IMR-90 (cell line): ENCODE measurements around the gene DDC. TPM values are rescaled to one million over a fixed set of nuclear protein-coding genes. Genes with fewer than 3 reads are reported as not detected.

ENCODE experiments used
- ATAC-seq: fragments of 200-7000 bp; cut with Tn5 transposase; 2 replicates; pipeline ENCODE4 v1.9.1; 2020; ENCODE audit warnings: low read depth, mild to moderate bottlenecking, moderate library complexity
- BruUV-seq: library from RNA; stranded (reverse); fragments of 400-500 nt; replicated peaks from 2 replicates; lab custom pipeline; 2021; lab: Mats Ljungman, UMichigan
- CTCF ChIA-PET: fragments of 300-600 bp; formaldehyde crosslinking; extraction: SDS; loops from one replicate; lab custom pipeline; 2021; ENCODE audit warnings: antibody characterized with exemption; lab: Yijun Ruan, JAX
- POLR2A ChIA-PET: fragments of 300-600 bp; sonication (Branson Sonifier 250); formaldehyde crosslinking; loops from one replicate; lab custom pipeline; 2022; ENCODE audit warnings: antibody characterized with exemption; ENCODE audit not compliant: unreplicated experiment; lab: Charles Lee
- DNase-seq: peaks from one replicate; pipeline ENCODE4 v3.0.0; 2013
- H2AFZ ChIP-seq: replicated peaks from 2 replicates; pipeline ENCODE3; 2013; ENCODE audit warnings: low read length, mild to moderate bottlenecking; ENCODE audit not compliant: poor library complexity
- H2AK5ac ChIP-seq: 2 replicates; pipeline ENCODE4 v1.6.1; 2013; ENCODE audit warnings: low read depth, low read length, inconsistent platforms
- H2AK9ac ChIP-seq: replicated peaks from 2 replicates; pipeline ENCODE3; 2013; ENCODE audit warnings: mild to moderate bottlenecking, low read depth, low read length, moderate library complexity; ENCODE audit not compliant: poor library complexity
- H2BK120ac ChIP-seq: 2 replicates; pipeline ENCODE4 v1.6.1; 2013; ENCODE audit warnings: low read depth, low read length, inconsistent platforms
- H2BK15ac ChIP-seq: 3 replicates; pipeline ENCODE4 v1.6.1; 2013; ENCODE audit warnings: low read depth, low read length, inconsistent platforms
- H2BK20ac ChIP-seq: 2 replicates; pipeline ENCODE4 v1.6.1; 2013; ENCODE audit warnings: low read depth, mild to moderate bottlenecking, inconsistent platforms, low read length, moderate library complexity
- H2BK5ac ChIP-seq: 2 replicates; pipeline ENCODE4 v1.6.1; 2013; ENCODE audit warnings: mild to moderate bottlenecking, low read depth, low read length, inconsistent platforms; ENCODE audit not compliant: poor library complexity, severe bottlenecking
- H3K14ac ChIP-seq: replicated peaks from 2 replicates; pipeline ENCODE4 v1.6.1; 2013; ENCODE audit warnings: low read depth, low read length, inconsistent platforms
- H3K18ac ChIP-seq: 2 replicates; pipeline ENCODE4 v1.6.1; 2013; ENCODE audit warnings: low read depth, low read length, control low read depth
- H3K23ac ChIP-seq: 2 replicates; pipeline ENCODE4 v1.6.1; 2013; ENCODE audit warnings: low read depth, low read length, inconsistent platforms
- H3K27ac ChIP-seq: 2 replicates; pipeline ENCODE4 v1.5.1; 2013; ENCODE audit warnings: mild to moderate bottlenecking, control low read depth, low read length; ENCODE audit not compliant: insufficient read depth
- H3K27me3 ChIP-seq: 2 replicates; pipeline ENCODE4 v1.6.1; 2013; ENCODE audit warnings: low read length; ENCODE audit not compliant: control insufficient read depth, insufficient read depth
- H3K36me3 ChIP-seq: 2 replicates; pipeline ENCODE4 v1.6.1; 2013; ENCODE audit warnings: low read length, mixed read lengths; ENCODE audit not compliant: control insufficient read depth, insufficient read depth
- H3K4ac ChIP-seq: 2 replicates; pipeline ENCODE4 v1.6.1; 2013; ENCODE audit warnings: low read depth, low read length, inconsistent platforms
- H3K4me1 ChIP-seq: 2 replicates; pipeline ENCODE4 v1.6.1; 2013; ENCODE audit warnings: low read length, mixed read lengths; ENCODE audit not compliant: control insufficient read depth, insufficient read depth
- H3K4me2 ChIP-seq: 2 replicates; pipeline ENCODE4 v1.6.1; 2013; ENCODE audit warnings: low read depth, mild to moderate bottlenecking, control low read depth, low read length, moderate library complexity
- H3K4me3 ChIP-seq: 2 replicates; pipeline ENCODE4 v1.5.1; 2013; ENCODE audit warnings: low read depth, mild to moderate bottlenecking, control low read depth, low read length, moderate library complexity; ENCODE audit not compliant: insufficient read depth
- H3K56ac ChIP-seq: 2 replicates; pipeline ENCODE4 v1.6.1; 2013; ENCODE audit warnings: low read length, inconsistent platforms; ENCODE audit not compliant: insufficient read depth; ENCODE audit errors: extremely low read depth
- H3K79me1 ChIP-seq, 2 experiments: 2 replicates each; pipeline ENCODE4 v1.6.1; 2013; ENCODE audit warnings: low read length in 2 of 2, inconsistent platforms in 1 of 2, low read depth in 1 of 2
- H3K9ac ChIP-seq: 2 replicates; pipeline ENCODE4 v1.6.1; 2013; ENCODE audit warnings: low read depth, low read length, control low read depth
- H3K9me1 ChIP-seq: 2 replicates; pipeline ENCODE4 v1.6.1; 2013; ENCODE audit warnings: low read length, inconsistent platforms; ENCODE audit not compliant: insufficient read depth
- H3K9me3 ChIP-seq: 2 replicates; pipeline ENCODE4 v1.6.1; 2013; ENCODE audit warnings: low read length; ENCODE audit not compliant: control insufficient read depth, insufficient read depth
- H4K20me1 ChIP-seq: 2 replicates; pipeline ENCODE4 v1.6.1; 2013; ENCODE audit warnings: low read length, inconsistent platforms; ENCODE audit not compliant: insufficient read depth
- H4K5ac ChIP-seq: 2 replicates; pipeline ENCODE4 v1.6.1; 2013; ENCODE audit warnings: mild to moderate bottlenecking, low read depth, low read length, control low read depth
- H4K8ac ChIP-seq, 2 experiments: 2 replicates each; pipeline ENCODE4 v1.6.1; 2013; ENCODE audit warnings: low read depth in 2 of 2, low read length in 2 of 2, control low read depth in 1 of 2, inconsistent platforms in 1 of 2
- H4K91ac ChIP-seq: 2 replicates; pipeline ENCODE4 v1.6.1; 2013; ENCODE audit warnings: low read depth, low read length, inconsistent platforms; ENCODE audit not compliant: insufficient read depth
- BHLHE40 ChIP-seq: fragments of 150-350 bp; IDR thresholded peaks from 2 replicates; pipeline ENCODE4 v1.6.1; 2016; ENCODE audit warnings: mild to moderate bottlenecking, low read depth, low read length
- CEBPB ChIP-seq: IDR thresholded peaks from 2 replicates; pipeline ENCODE4 v1.6.1; 2012; ENCODE audit warnings: low read depth, low read length, improper control_type of control experiment
- CHD1 ChIP-seq: IDR thresholded peaks from 2 replicates; pipeline ENCODE4 v1.6.1; 2012; ENCODE audit warnings: low read depth, low read length, improper control_type of control experiment
- FOS ChIP-seq: fragments of 150-350 bp; IDR thresholded peaks from 2 replicates; pipeline ENCODE4 v1.6.1; 2016; ENCODE audit warnings: low read depth, low read length
- MAFK ChIP-seq: IDR thresholded peaks from 2 replicates; pipeline ENCODE4 v1.6.1; 2012; ENCODE audit warnings: low read depth, low read length, improper control_type of control experiment
- MAZ ChIP-seq: IDR thresholded peaks from 2 replicates; pipeline ENCODE4 v1.6.1; 2012; ENCODE audit warnings: low read depth, mild to moderate bottlenecking, low read length, improper control_type of control experiment, moderate library complexity, borderline replicate concordance
- MXI1 ChIP-seq: IDR thresholded peaks from 2 replicates; pipeline ENCODE4 v1.6.1; 2012; ENCODE audit warnings: low read depth, mild to moderate bottlenecking, low read length, moderate library complexity, borderline replicate concordance
- NFE2L2 ChIP-seq: fragments of 150-350 bp; IDR thresholded peaks from 2 replicates; pipeline ENCODE4 v1.6.1; 2016; ENCODE audit warnings: low read depth, mild to moderate bottlenecking, low read length
- POLR2A ChIP-seq: IDR thresholded peaks from 2 replicates; pipeline ENCODE4 v1.6.1; 2012; ENCODE audit warnings: mild to moderate bottlenecking, low read depth, low read length
- RAD21 ChIP-seq: IDR thresholded peaks from 2 replicates; pipeline ENCODE4 v1.6.1; 2012; ENCODE audit warnings: low read length, improper control_type of control experiment
- RCOR1 ChIP-seq: IDR thresholded peaks from 2 replicates; pipeline ENCODE4 v1.6.1; 2012; ENCODE audit warnings: mild to moderate bottlenecking, low read length, improper control_type of control experiment; ENCODE audit not compliant: insufficient replicate concordance
- RFX5 ChIP-seq: IDR thresholded peaks from 2 replicates; pipeline ENCODE4 v1.8.0; 2012; ENCODE audit warnings: low read depth, mild to moderate bottlenecking, low read length, moderate library complexity
- SMC3 ChIP-seq: fragments of 150-350 bp; IDR thresholded peaks from 2 replicates; pipeline ENCODE4 v1.6.1; 2016; ENCODE audit warnings: low read depth, mild to moderate bottlenecking, antibody characterized with exemption, low read length, moderate library complexity
- WGBS, 2 experiments: methylation state at CpG; one replicate each; pipeline versions ENCODE4 v1.1.5 to v1.1.7; 2013; ENCODE audit warnings: missing lambda C conversion rate in 2 of 2; ENCODE audit not compliant: insufficient read length in 1 of 2; ENCODE audit errors: extremely low coverage in 2 of 2; 5-methylcytosine and 5-hydroxymethylcytosine counted together
- dilution Hi-C: fragments of 300-500 bp; cut with HindIII; formaldehyde crosslinking; loops from one replicate; pipeline ENCODE4 v1.14.3; 2018; ENCODE audit warnings: low sequenced_read_pairs; ENCODE audit not compliant: unreplicated experiment
- in situ Hi-C: fragments of 300-500 bp; cut with MboI; formaldehyde crosslinking; loops from 3 replicates; pipeline ENCODE4 v1.14.3; 2019; ENCODE audit warnings: low sequenced_read_pairs, inconsistent platforms, mixed read lengths
- intact Hi-C: fragments of 100-400 bp; cut with micrococcal nuclease; formaldehyde crosslinking; loops from 2 replicates; pipeline ENCODE4 v1.10.0; 2022
- polyA plus RNA-seq, 3 experiments: library from polyadenylated mRNA; depleted of rRNA; stranded (reverse); fragments of >200 nt; gene quantifications; 2 replicates each; pipeline ENCODE4 v1.2.3, GENCODE V29; 2012; ENCODE audit warnings: low replicate concordance in 1 of 3
- total RNA-seq: library from RNA; depleted of rRNA; stranded (reverse); fragments of >200 nt; gene quantifications from 2 replicates; pipeline ENCODE4 v1.2.3, GENCODE V29; 2012
- TF ChIP-seq, protein P1 (sequence below): fragments of 150-350 bp; IDR thresholded peaks from 2 replicates; pipeline ENCODE4 v1.6.1; 2016; ENCODE audit warnings: low read depth, mild to moderate bottlenecking, low read length, moderate library complexity, borderline replicate concordance
- TF ChIP-seq, protein P2 (sequence below): fragments of 150-350 bp; IDR thresholded peaks from 2 replicates; pipeline ENCODE4 v1.6.1; 2017; ENCODE audit warnings: mild to moderate bottlenecking, antibody characterized with exemption, low read length, low read depth
- TF ChIP-seq, protein P3 (sequence below): conservative IDR thresholded peaks from 2 replicates; pipeline ENCODE4 v1.5.1; 2012; ENCODE audit warnings: mild to moderate bottlenecking, low read depth, low read length, improper control_type of control experiment

Gene DDC
- total and polyA plus RNA-seq, 2 of the 4 experiments (the other 2 are of a cell fraction) = not detected

DNA sequence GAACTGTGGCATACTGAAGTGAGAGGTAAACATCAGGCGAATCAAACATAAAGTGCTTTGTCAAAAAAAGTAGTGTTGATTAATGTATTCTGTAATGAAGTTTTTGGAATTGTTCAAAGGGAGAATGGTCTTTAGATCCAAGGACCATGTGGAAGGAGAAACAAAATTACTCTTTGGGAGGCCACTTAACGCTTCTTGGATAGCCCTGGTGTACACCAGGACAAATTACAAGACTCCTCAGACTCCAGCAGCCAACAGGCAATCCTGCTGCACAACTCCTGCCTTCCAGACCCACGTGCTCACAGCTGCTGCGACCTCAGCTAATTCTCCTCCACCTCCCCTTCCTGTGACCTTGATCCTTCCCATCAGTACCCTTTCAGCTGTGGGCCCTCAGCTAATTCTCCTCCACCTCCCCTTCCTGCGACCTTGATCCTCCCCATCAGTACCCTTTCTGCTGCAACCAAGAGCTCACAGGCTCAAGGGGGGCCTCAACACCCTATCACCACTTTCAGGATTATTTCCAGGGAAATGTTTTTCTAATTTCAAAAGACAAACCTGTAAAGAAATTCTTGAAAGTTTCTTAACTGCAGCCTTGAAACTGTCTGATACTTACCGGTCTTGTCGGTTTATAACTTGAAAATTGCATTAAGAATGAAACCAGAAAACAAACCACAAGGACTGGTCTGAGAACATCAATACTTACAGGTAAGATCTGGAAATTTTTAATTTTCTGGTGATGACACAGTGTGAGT, 29.7 kb upstream of the DDC start:
- WGBS, 2 experiments = 65% methylated on average over 2 of the region's 7 CpGs; no CpG with 5 or more reads in 1 of the 2 experiments
- H4K8ac ChIP-seq = no peak overlapping the region
- H2AK5ac ChIP-seq = no peak overlapping the region
- H2BK5ac ChIP-seq = no peak overlapping the region
- H3K4me2 ChIP-seq = no peak overlapping the region
- no TSS peak for BruUV-seq
- no peak overlapping the region for H2AFZ ChIP-seq
- no peaks in the 10 kb centered on the region for H3K4me1 ChIP-seq
- POLR2A ChIA-PET = no interaction called here
- H4K5ac ChIP-seq = no peak overlapping the region
- H3K23ac ChIP-seq = no peak overlapping the region
- dilution Hi-C loops = no loop called here
- H4K20me1 ChIP-seq = no peaks in the 10 kb centered on the region; the same call in none of the 2 replicates
- intact Hi-C loops = no loop called here
- no peak overlapping the region for H3K4me3 ChIP-seq
- no peak overlapping the region for H4K91ac ChIP-seq
- no peak overlapping the region for H3K4ac ChIP-seq
- H2BK120ac ChIP-seq = no peak overlapping the region
- ATAC-seq (no peak), DNase-seq (no peak)
- H3K14ac ChIP-seq = no peak overlapping the region
- no peaks in the 10 kb centered on the region for H3K27me3 ChIP-seq
- no peak overlapping the region for H2BK20ac ChIP-seq
- no peak overlapping the region for H2AK9ac ChIP-seq
- H3K9ac ChIP-seq = no peak overlapping the region
- no peak overlapping the region for H3K27ac ChIP-seq
- H3K36me3 ChIP-seq = peaks cover 30% of the 10 kb centered on the region
- H3K79me1 ChIP-seq = no peaks in the 10 kb centered on the region
- TF ChIP-seq CEBPB = no peak
- no peak for TF ChIP-seq CHD1
- TF ChIP-seq, protein P1, sequence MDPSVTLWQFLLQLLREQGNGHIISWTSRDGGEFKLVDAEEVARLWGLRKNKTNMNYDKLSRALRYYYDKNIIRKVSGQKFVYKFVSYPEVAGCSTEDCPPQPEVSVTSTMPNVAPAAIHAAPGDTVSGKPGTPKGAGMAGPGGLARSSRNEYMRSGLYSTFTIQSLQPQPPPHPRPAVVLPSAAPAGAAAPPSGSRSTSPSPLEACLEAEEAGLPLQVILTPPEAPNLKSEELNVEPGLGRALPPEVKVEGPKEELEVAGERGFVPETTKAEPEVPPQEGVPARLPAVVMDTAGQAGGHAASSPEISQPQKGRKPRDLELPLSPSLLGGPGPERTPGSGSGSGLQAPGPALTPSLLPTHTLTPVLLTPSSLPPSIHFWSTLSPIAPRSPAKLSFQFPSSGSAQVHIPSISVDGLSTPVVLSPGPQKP = no peak
- TF ChIP-seq RAD21 = no peak
- no peak for TF ChIP-seq NFE2L2
- TF ChIP-seq RCOR1 = no peak
- TF ChIP-seq, protein P2, sequence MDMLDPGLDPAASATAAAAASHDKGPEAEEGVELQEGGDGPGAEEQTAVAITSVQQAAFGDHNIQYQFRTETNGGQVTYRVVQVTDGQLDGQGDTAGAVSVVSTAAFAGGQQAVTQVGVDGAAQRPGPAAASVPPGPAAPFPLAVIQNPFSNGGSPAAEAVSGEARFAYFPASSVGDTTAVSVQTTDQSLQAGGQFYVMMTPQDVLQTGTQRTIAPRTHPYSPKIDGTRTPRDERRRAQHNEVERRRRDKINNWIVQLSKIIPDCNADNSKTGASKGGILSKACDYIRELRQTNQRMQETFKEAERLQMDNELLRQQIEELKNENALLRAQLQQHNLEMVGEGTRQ = no peak
- TF ChIP-seq MXI1 = no peak
- TF ChIP-seq, protein P3, sequence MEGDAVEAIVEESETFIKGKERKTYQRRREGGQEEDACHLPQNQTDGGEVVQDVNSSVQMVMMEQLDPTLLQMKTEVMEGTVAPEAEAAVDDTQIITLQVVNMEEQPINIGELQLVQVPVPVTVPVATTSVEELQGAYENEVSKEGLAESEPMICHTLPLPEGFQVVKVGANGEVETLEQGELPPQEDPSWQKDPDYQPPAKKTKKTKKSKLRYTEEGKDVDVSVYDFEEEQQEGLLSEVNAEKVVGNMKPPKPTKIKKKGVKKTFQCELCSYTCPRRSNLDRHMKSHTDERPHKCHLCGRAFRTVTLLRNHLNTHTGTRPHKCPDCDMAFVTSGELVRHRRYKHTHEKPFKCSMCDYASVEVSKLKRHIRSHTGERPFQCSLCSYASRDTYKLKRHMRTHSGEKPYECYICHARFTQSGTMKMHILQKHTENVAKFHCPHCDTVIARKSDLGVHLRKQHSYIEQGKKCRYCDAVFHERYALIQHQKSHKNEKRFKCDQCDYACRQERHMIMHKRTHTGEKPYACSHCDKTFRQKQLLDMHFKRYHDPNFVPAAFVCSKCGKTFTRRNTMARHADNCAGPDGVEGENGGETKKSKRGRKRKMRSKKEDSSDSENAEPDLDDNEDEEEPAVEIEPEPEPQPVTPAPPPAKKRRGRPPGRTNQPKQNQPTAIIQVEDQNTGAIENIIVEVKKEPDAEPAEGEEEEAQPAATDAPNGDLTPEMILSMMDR = no peak
- no peak for TF ChIP-seq SMC3
- TF ChIP-seq MAZ = no peak
- no peak for TF ChIP-seq POLR2A
- TF ChIP-seq RFX5 = no peak
- TF ChIP-seq MAFK = no peak
- no peak for TF ChIP-seq FOS
- TF ChIP-seq BHLHE40 = no peak
- CTCF ChIA-PET = no interaction called here
- H2BK15ac ChIP-seq = no peak overlapping the region
- no peak overlapping the region for H3K56ac ChIP-seq
- no peak overlapping the region for H3K18ac ChIP-seq
- in situ Hi-C loops = no loop called here
- H3K9me1 ChIP-seq = peaks cover 2% of the 10 kb centered on the region; the same call in 1 of the 2 replicates
- H3K9me3 ChIP-seq = no peaks in the 10 kb centered on the region
